CD14-positive monocyte (primary cell): ENCODE data around the gene CDC45. TPM values are rescaled to one million over a fixed set of nuclear protein-coding genes. Genes with fewer than 3 reads are reported as not detected.

Experiments
- DNase-seq, 3 donors: peaks; one replicate each; pipeline ENCODE4 v3.0.0-alpha.2; 2011 to 2022
- H2AFZ ChIP-seq: 2 replicates; pipeline ENCODE4 v1.6.0; 2012; ENCODE audit warnings: mild to moderate bottlenecking, low read depth, low read length, inconsistent platforms; ENCODE audit not compliant: insufficient read depth, poor library complexity, severe bottlenecking
- H3K27ac ChIP-seq, 2 donors: 1 replicate in 1 of 2; 2 replicates in 1 of 2; pipeline ENCODE4 v1.5.1; 2012 to 2013; ENCODE audit warnings: low read length in 2 of 2, control low read depth in 1 of 2, inconsistent platforms in 1 of 2, low read depth in 1 of 2, mild to moderate bottlenecking in 1 of 2
- H3K27me3 ChIP-seq, 2 donors: one replicate each; pipeline versions ENCODE4 v1.6.0 to v1.6.1; 2011 to 2013; ENCODE audit warnings: low read length in 2 of 2; ENCODE audit not compliant: control insufficient read depth in 2 of 2, insufficient read depth in 2 of 2
- H3K36me3 ChIP-seq, 2 donors: replicated peaks in 1 of 2; 1 replicate in 1 of 2; 2 replicates in 1 of 2; pipeline versions ENCODE4 v1.5.1 to v1.6.1; 2012 to 2013; ENCODE audit warnings: low read length in 2 of 2, control low read depth in 1 of 2, inconsistent platforms in 1 of 2, mild to moderate bottlenecking in 1 of 2; ENCODE audit not compliant: insufficient read depth in 2 of 2, control insufficient read depth in 1 of 2
- H3K4me1 ChIP-seq, 2 donors: 1 replicate in 1 of 2; 2 replicates in 1 of 2; pipeline versions ENCODE4 v1.5.1 to v1.6.1; 2012 to 2013; ENCODE audit warnings: low read length in 2 of 2, control low read depth in 1 of 2, inconsistent platforms in 1 of 2, mild to moderate bottlenecking in 1 of 2, moderate library complexity in 1 of 2; ENCODE audit not compliant: insufficient read depth in 2 of 2, control insufficient read depth in 1 of 2
- H3K4me2 ChIP-seq: replicated peaks from 2 replicates; pipeline ENCODE3; 2012; ENCODE audit warnings: low read length, moderate library complexity, mild to moderate bottlenecking; ENCODE audit not compliant: poor library complexity, severe bottlenecking; ENCODE audit errors: extremely low read depth
- H3K4me3 ChIP-seq, 3 experiments: fragments of 200-600 bp in 1 of 3; sonication (generic) in 1 of 3; replicated peaks in 1 of 3; 1 replicate in 2 of 3; 2 replicates in 1 of 3; pipeline ENCODE4 v1.5.1; 2011 to 2013; ENCODE audit warnings: low read length in 3 of 3, mild to moderate bottlenecking in 3 of 3, control low read depth in 2 of 3, low read depth in 2 of 3, inconsistent platforms in 1 of 3, moderate library complexity in 1 of 3
- H3K79me2 ChIP-seq: 2 replicates; pipeline ENCODE4 v1.6.0; 2012; ENCODE audit warnings: mild to moderate bottlenecking, control low read depth, inconsistent platforms, low read length, moderate library complexity; ENCODE audit not compliant: insufficient read depth
- H3K9ac ChIP-seq: 2 replicates; pipeline ENCODE4 v1.6.0; 2017; ENCODE audit warnings: low read length, mild to moderate bottlenecking; ENCODE audit not compliant: insufficient read depth, poor library complexity, severe bottlenecking
- H3K9me3 ChIP-seq, 2 donors: replicated peaks in 1 of 2; 1 replicate in 1 of 2; 2 replicates in 1 of 2; pipeline versions ENCODE4 v1.5.1 to v1.6.1; 2012 to 2013; ENCODE audit warnings: low read length in 2 of 2, control low read depth in 1 of 2; ENCODE audit not compliant: control insufficient read depth in 1 of 2, insufficient read depth in 1 of 2
- H4K20me1 ChIP-seq: 2 replicates; pipeline ENCODE4 v1.6.0; 2012; ENCODE audit warnings: mild to moderate bottlenecking, low read length, control low read depth, moderate library complexity; ENCODE audit not compliant: insufficient read depth
- H3K27ac Mint-ChIP-seq, 7 donors: one replicate each; pipeline ENCODE4 v1.8.0; 2020; ENCODE audit warnings: mild to moderate bottlenecking in 7 of 7, mixed read lengths in 7 of 7, moderate library complexity in 6 of 7, inconsistent platforms in 2 of 7
- H3K27me3 Mint-ChIP-seq, 3 donors: one replicate each; pipeline ENCODE4 v1.8.0; 2021 to 2022; ENCODE audit warnings: low read depth in 3 of 3, mild to moderate bottlenecking in 3 of 3, mixed read lengths in 3 of 3, moderate library complexity in 3 of 3, inconsistent platforms in 1 of 3
- H3K36me3 Mint-ChIP-seq, 2 donors: one replicate each; pipeline ENCODE4 v1.8.0; 2020; ENCODE audit warnings: mixed read lengths in 2 of 2, inconsistent platforms in 1 of 2, mild to moderate bottlenecking in 1 of 2
- H3K4me1 Mint-ChIP-seq: one replicate; pipeline ENCODE4 v1.8.0; 2020; ENCODE audit warnings: mild to moderate bottlenecking, mixed read lengths
- H3K4me3 Mint-ChIP-seq, 2 donors: one replicate each; pipeline ENCODE4 v1.8.0; 2020; ENCODE audit warnings: mild to moderate bottlenecking in 2 of 2, mixed read lengths in 2 of 2, moderate library complexity in 1 of 2
- H3K9me3 Mint-ChIP-seq, 7 donors: one replicate each; pipeline ENCODE4 v1.8.0; 2020 to 2022; ENCODE audit warnings: mixed read lengths in 7 of 7, mild to moderate bottlenecking in 6 of 7, moderate library complexity in 6 of 7, inconsistent platforms in 2 of 7
- CTCF ChIP-seq: fragments of 200-600 bp; IDR thresholded peaks from one replicate; pipeline ENCODE4 v1.8.0; 2022; ENCODE audit warnings: antibody characterized with exemption, mild to moderate bottlenecking
- WGBS: methylation state at CpG from one replicate; pipeline ENCODE4 v1.1.5; 2013; ENCODE audit warnings: missing lambda C conversion rate; ENCODE audit not compliant: insufficient coverage; 5-methylcytosine and 5-hydroxymethylcytosine counted together
- intact Hi-C, 2 donors: fragments of 100-400 bp; cut with micrococcal nuclease; formaldehyde crosslinking; loops; one replicate each; pipeline versions ENCODE4 v1.15.0 to v1.15.1; 2023
- polyA plus RNA-seq, 3 donors: library from polyadenylated mRNA; depleted of rRNA in 1 of 3; unstranded in 2 of 3; stranded (reverse) in 1 of 3; fragments of 300-500 nt in 2 of 3; fragments of >200 nt in 1 of 3; fragmentation: Illumina TruSeq in 2 of 3; gene quantifications; 1 replicate in 2 of 3; 2 replicates in 1 of 3; pipeline ENCODE4 v1.2.3, GENCODE V29; 2012 to 2021

CDC45 gene
- polyA plus RNA-seq, 3 donors = 0.04 TPM; not detected in 2

- H3K36me3 Mint-ChIP-seq = no peaks in the 10 kb centered on the region
- intact Hi-C loops = no loop called here
- Histone ChIP-seq H3K27me3 (no peaks in the 10 kb centered on the region), H2AFZ (no peak overlapping the region), H3K4me3 (no peak overlapping the region), H3K36me3 (no peaks in the 10 kb centered on the region), H4K20me1 (no peaks in the 10 kb centered on the region), H3K9ac (no peak overlapping the region), H3K27ac (no peak overlapping the region), H3K79me2 (no peaks in the 10 kb centered on the region), H3K9me3 (peaks cover 0 to 8% of the 10 kb centered on the region in 2 donors), H3K4me2 (no peak overlapping the region), H3K4me1 (no peaks in the 10 kb centered on the region)
- H3K9me3 Mint-ChIP-seq = peaks cover 0 to 17% (median 13%) of the 10 kb centered on the region in 7 donors
- no peak for DNase-seq
- H3K4me1 Mint-ChIP-seq = peaks cover 8% of the 10 kb centered on the region
- no peak overlapping the region for H3K27ac Mint-ChIP-seq
- no peak overlapping the region for H3K4me3 Mint-ChIP-seq
- TF ChIP-seq CTCF = no peak
- WGBS = 92% methylated on average over 7 of the region's 7 CpGs
- H3K27me3 Mint-ChIP-seq = peaks cover 5 to 8% (median 7%) of the 10 kb centered on the region in 3 donors
These were observed 70.7 kb downstream of the CDC45 start for GRCh38 chr22:19550382-19550781.

- H3K27me3 ChIP-seq = no peaks in the 10 kb centered on the region
- intact Hi-C loops = no loop called here
- H3K4me3 ChIP-seq = no peak overlapping the region
- Mint-ChIP-seq H3K4me1 (no peaks in the 10 kb centered on the region), H3K27ac (no peak overlapping the region), H3K4me3 (no peak overlapping the region), H3K36me3 (no peaks in the 10 kb centered on the region), H3K9me3 (peaks cover 0 to 17% (median 13%) of the 10 kb centered on the region in 7 donors), H3K27me3 (peaks cover 4 to 8% (median 6%) of the 10 kb centered on the region in 3 donors)
- no peak overlapping the region for H3K4me2 ChIP-seq
- H3K27ac ChIP-seq = no peak overlapping the region
- WGBS = no CpG with 5 or more reads among the region's 2 CpGs
- no peaks in the 10 kb centered on the region for H3K4me1 ChIP-seq
- H2AFZ ChIP-seq = no peak overlapping the region
- H3K9me3 ChIP-seq = peaks cover 0 to 8% of the 10 kb centered on the region in 2 donors
- no peaks in the 10 kb centered on the region for H4K20me1 ChIP-seq
- H3K36me3 ChIP-seq = no peaks in the 10 kb centered on the region
- no peak for TF ChIP-seq CTCF
- no peak for DNase-seq
- H3K9ac ChIP-seq = no peak overlapping the region
- H3K79me2 ChIP-seq = no peaks in the 10 kb centered on the region
These were observed 73.5 kb downstream of the CDC45 start for GRCh38 chr22:19553201-19553600.
